K562 (cell line): ENCODE results near the gene VRK1. TPM values are rescaled to one million over a fixed set of nuclear protein-coding genes. Genes with fewer than 3 reads are reported as not detected.

Experiments used
- ATAC-seq: fragments of 200-7000 bp; cut with Tn5 transposase; 3 replicates; pipeline ENCODE4 v1.9.1; 2020; ENCODE audit warnings: moderate library complexity
- BruUV-seq: library from RNA; stranded (reverse); fragments of 400-500 nt; replicated peaks from 2 replicates; lab custom pipeline; 2021; lab: Mats Ljungman, UMichigan
- CTCF ChIA-PET: fragments of 300-600 bp; formaldehyde crosslinking; extraction: SDS; loops from one replicate; lab custom pipeline; 2021; ENCODE audit warnings: low intra/inter-chr PET ratio; lab: Yijun Ruan, JAX
- POLR2A ChIA-PET: fragments of 300-600, 350-650 bp; sonication (Branson Sonifier 250); formaldehyde crosslinking; extraction: SDS; loops from one replicate; lab custom pipeline; 2021; ENCODE audit warnings: antibody characterized with exemption, inconsistent platforms; lab: Yijun Ruan, JAX
- DNase-seq, 4 experiments: peaks; one replicate each; pipeline versions ENCODE4 v3.0.0 to v3.0.0-alpha.2; 2011 to 2018; ENCODE audit warnings: low spot score in 3 of 4, mixed read lengths in 3 of 4; ENCODE audit errors: extremely low read depth in 1 of 4
- FAIRE-seq: peaks from 2 replicates; lab custom pipeline; 2011; peaks lifted over from hg19 to GRCh38; lab: Jason Lieb, UNC
- H2AFZ ChIP-seq: 2 replicates; pipeline ENCODE4 v1.6.0; 2011; ENCODE audit warnings: low read depth, low read length, control low read depth, inconsistent platforms
- H3K27ac ChIP-seq: fragments of 200-600 bp; 3 replicates; pipeline ENCODE4 v1.8.0; 2011; ENCODE audit warnings: low read depth, mild to moderate bottlenecking, control low read depth, inconsistent platforms, low read length, moderate library complexity, mixed read lengths; ENCODE audit errors: extremely low read depth
- H3K27me3 ChIP-seq, 2 experiments: fragments of 300-600 bp in 1 of 2; 2 replicates in 1 of 2; 3 replicates in 1 of 2; pipeline versions ENCODE4 v1.6.0 to v1.8.0; 2011; ENCODE audit warnings: inconsistent platforms in 2 of 2, low read length in 2 of 2, mild to moderate bottlenecking in 1 of 2, mixed read lengths in 1 of 2, moderate library complexity in 1 of 2; ENCODE audit not compliant: control insufficient read depth in 2 of 2, insufficient read depth in 2 of 2
- H3K36me3 ChIP-seq: fragments of 300-600 bp; 3 replicates; pipeline ENCODE4 v1.8.0; 2011; ENCODE audit warnings: mild to moderate bottlenecking, low read length, inconsistent platforms; ENCODE audit not compliant: control insufficient read depth, insufficient read depth
- H3K4me1 ChIP-seq, 2 experiments: fragments of 200-600 bp in 1 of 2; replicated peaks in 1 of 2; 2 replicates in 1 of 2; 3 replicates in 1 of 2; pipeline versions ENCODE4 v1.5.1 to v1.8.0; 2011; ENCODE audit warnings: inconsistent platforms in 2 of 2, low read length in 2 of 2, mild to moderate bottlenecking in 1 of 2, mixed read lengths in 1 of 2, moderate library complexity in 1 of 2; ENCODE audit not compliant: control insufficient read depth in 2 of 2, insufficient read depth in 2 of 2
- H3K4me2 ChIP-seq: 2 replicates; pipeline ENCODE4 v1.6.1; 2011; ENCODE audit warnings: low read length, control low read depth, inconsistent platforms, mixed read lengths; ENCODE audit not compliant: insufficient read depth
- H3K4me3 ChIP-seq: fragments of 200-600 bp; sonication (generic), shearing (Covaris generic); 2 replicates; pipeline ENCODE4 v1.5.1; 2016; ENCODE audit warnings: control low read depth, inconsistent platforms
- H3K79me2 ChIP-seq: fragments of 200-600 bp; 3 replicates; pipeline ENCODE4 v1.8.0; 2011; ENCODE audit warnings: low read length, inconsistent platforms; ENCODE audit not compliant: control insufficient read depth, insufficient read depth
- H3K9ac ChIP-seq, 2 experiments: 2 replicates each; pipeline versions ENCODE4 v1.6.0 to v1.6.1; 2011; ENCODE audit warnings: low read depth in 2 of 2, low read length in 2 of 2, control low read depth in 1 of 2, inconsistent platforms in 1 of 2, mild to moderate bottlenecking in 1 of 2, mixed read lengths in 1 of 2; ENCODE audit not compliant: insufficient read depth in 1 of 2
- H3K9me1 ChIP-seq: one replicate; pipeline ENCODE4 v1.6.0; 2011; ENCODE audit warnings: inconsistent platforms, mild to moderate bottlenecking, low read length, moderate library complexity; ENCODE audit not compliant: control insufficient read depth, insufficient read depth
- H3K9me3 ChIP-seq: replicated peaks from 2 replicates; pipeline ENCODE4 v1.5.1; 2011; ENCODE audit warnings: low read depth, low read length, inconsistent platforms; ENCODE audit not compliant: control insufficient read depth, insufficient read depth
- H4K20me1 ChIP-seq: replicated peaks from 2 replicates; pipeline ENCODE4 v1.6.1; 2011; ENCODE audit warnings: low read length, inconsistent platforms, mixed read lengths; ENCODE audit not compliant: control insufficient read depth, insufficient read depth
- KDM5B ChIP-seq: fragments of 200-600 bp; sonication (generic); IDR thresholded peaks from 2 replicates; pipeline ENCODE4 v1.6.1; 2012; ENCODE audit warnings: low read depth, mild to moderate bottlenecking, moderate library complexity, low read length, control low read depth, inconsistent platforms; ENCODE audit not compliant: insufficient replicate concordance
- PHF8 ChIP-seq: fragments of 200-600 bp; sonication (generic); IDR thresholded peaks from 2 replicates; pipeline ENCODE4 v1.6.1; 2012; ENCODE audit warnings: mixed run types, mild to moderate bottlenecking, inconsistent platforms, low read length, moderate library complexity, borderline replicate concordance
- RFX7 ChIP-seq: fragments of 250-450 bp; sonication (Bioruptor Pico); IDR thresholded peaks from 2 replicates; pipeline ENCODE4 v1.5.1; 2021; ENCODE audit warnings: mild to moderate bottlenecking
- TAF7 ChIP-seq: fragments of 450-650 bp; IDR thresholded peaks from 2 replicates; pipeline ENCODE4 v1.6.1; 2016; ENCODE audit warnings: missing genetic modification characterization, missing compliant biosample characterization
- TEAD1 ChIP-seq, 2 experiments: fragments of 450-650 bp in 1 of 2; sonication (generic) in 1 of 2; formaldehyde crosslinking; IDR thresholded peaks; 2 replicates each; pipeline versions ENCODE4 v1.4.0 to v1.8.0; 2020 to 2022; ENCODE audit warnings: mild to moderate bottlenecking in 2 of 2, missing genetic modification reagents in 1 of 2
- ZNF584 ChIP-seq: fragments of 200-800 bp; sonication (Bioruptor generic); IDR thresholded peaks from 2 replicates; pipeline ENCODE4 v1.6.1; 2016; ENCODE audit warnings: low read depth, mild to moderate bottlenecking, missing genetic modification characterization, missing compliant biosample characterization
- ZNF778 ChIP-seq: fragments of 450-650 bp; formaldehyde crosslinking; IDR thresholded peaks from 2 replicates; pipeline ENCODE4 v1.4.0; 2020; ENCODE audit warnings: mild to moderate bottlenecking, moderate library complexity
- in situ Hi-C: fragments of 300-500 bp; cut with MboI; formaldehyde crosslinking; loops from 4 replicates; pipeline ENCODE4 v1.15.0; 2018; ENCODE audit warnings: inconsistent platforms, mixed read lengths
- intact Hi-C: fragments of 100-400 bp; cut with micrococcal nuclease; formaldehyde crosslinking; loops from 2 replicates; pipeline ENCODE4 v1.14.2; 2022
- polyA plus RNA-seq, 8 experiments: library from polyadenylated mRNA; depleted of rRNA in 4 of 8; stranded (reverse) in 5 of 8; unstranded in 3 of 8; fragments of >200 nt; fragmentation: Nextera tagmentation in 2 of 8; fragmentation: Illumina TruSeq in 1 of 8; extraction: Ambion mirVana in 2 of 8; extraction: Trizol in 1 of 8; gene quantifications; 2 replicates each; pipeline versions ENCODE4 v1.2.1 to v1.2.3, GENCODE V29; 2011 to 2014; ENCODE audit warnings: inconsistent platforms in 1 of 8, missing spikeins in 1 of 8
- total RNA-seq, 7 experiments: library from RNA; depleted of rRNA in 6 of 7; stranded (reverse); fragments of >200 nt in 6 of 7; fragmentation: Illumina TruSeq in 2 of 7; extraction: Trizol in 2 of 7; gene quantifications; 2 replicates each; pipeline versions ENCODE4 v1.2.1 to v1.2.3, GENCODE V29; 2011 to 2021; ENCODE audit warnings: low replicate concordance in 1 of 7
- TF ChIP-seq, protein P1 (sequence below): fragments of 450-650 bp; IDR thresholded peaks from 2 replicates; pipeline ENCODE4 v1.6.1; 2016
- TF ChIP-seq, protein P2 (sequence below): sonication (generic); formaldehyde crosslinking; IDR thresholded peaks from 2 replicates; pipeline ENCODE4 v1.8.0; 2023; ENCODE audit warnings: missing genetic modification reagents, mild to moderate bottlenecking, borderline replicate concordance

VRK1 gene
- total and polyA plus RNA-seq, 9 of the 15 experiments (the other 6 are each of a cell fraction or from before 2014, with no cell fraction given): 83.6 to 177 (median 116) TPM

DNA sequence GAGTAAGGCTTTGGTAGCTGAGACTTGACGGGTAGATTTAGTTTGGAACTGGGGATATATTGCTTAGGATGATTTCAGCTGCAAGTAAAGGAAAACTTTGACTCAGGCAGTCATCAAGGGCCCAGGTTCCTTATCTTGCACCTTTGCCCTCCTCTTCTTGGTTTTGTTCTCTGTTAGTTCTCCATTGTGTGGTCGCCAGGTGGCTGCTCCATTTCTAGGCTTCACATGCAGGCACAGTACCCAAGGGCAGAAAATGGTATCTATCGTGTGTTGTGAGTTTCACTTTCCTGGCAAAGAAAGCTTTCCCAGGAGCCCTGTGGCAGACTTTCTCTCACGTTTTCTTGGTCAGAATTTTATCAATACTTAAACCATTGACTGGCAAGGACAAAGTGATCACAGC lies 50.8 kb downstream of the VRK1 start (continued):
- TF ChIP-seq, protein P1, sequence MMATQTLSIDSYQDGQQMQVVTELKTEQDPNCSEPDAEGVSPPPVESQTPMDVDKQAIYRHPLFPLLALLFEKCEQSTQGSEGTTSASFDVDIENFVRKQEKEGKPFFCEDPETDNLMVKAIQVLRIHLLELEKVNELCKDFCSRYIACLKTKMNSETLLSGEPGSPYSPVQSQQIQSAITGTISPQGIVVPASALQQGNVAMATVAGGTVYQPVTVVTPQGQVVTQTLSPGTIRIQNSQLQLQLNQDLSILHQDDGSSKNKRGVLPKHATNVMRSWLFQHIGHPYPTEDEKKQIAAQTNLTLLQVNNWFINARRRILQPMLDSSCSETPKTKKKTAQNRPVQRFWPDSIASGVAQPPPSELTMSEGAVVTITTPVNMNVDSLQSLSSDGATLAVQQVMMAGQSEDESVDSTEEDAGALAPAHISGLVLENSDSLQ: no peak
- TF ChIP-seq ZNF778 (no peak), PHF8 (no peak), TEAD1 (CRISPR knock-in tag; IDR thresholded peaks at IDR 0.05) (no peak)
- TF ChIP-seq, all 486 proteins: peak for 0

DNA sequence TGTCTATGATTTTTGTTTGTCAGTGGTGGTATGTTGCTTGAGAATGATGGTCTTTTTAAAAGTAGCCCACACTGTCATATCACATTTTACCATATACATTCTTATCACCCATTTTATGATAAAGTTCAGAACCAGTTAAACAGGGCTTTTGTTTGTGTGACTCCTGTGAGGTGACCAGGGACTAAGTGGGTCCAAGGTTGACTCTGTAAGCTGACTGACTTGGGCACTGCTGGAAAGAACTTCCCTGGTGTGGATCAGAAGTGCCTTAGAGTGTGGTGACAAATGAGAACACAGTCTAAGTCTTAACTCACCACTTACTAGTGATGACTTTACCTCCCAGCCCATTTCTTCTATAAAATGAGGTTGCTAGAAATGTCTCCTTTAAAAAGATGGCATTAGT lies 52.6 kb downstream of the VRK1 start:
- CTCF ChIA-PET: no interaction called here
- H2AFZ ChIP-seq: no peak overlapping the region
- no peak for TF ChIP-seq KDM5B
- TF ChIP-seq RFX7 (CRISPR knock-in tag): no peak
- no peak for TF ChIP-seq ZNF584
- TF ChIP-seq, protein P2, sequence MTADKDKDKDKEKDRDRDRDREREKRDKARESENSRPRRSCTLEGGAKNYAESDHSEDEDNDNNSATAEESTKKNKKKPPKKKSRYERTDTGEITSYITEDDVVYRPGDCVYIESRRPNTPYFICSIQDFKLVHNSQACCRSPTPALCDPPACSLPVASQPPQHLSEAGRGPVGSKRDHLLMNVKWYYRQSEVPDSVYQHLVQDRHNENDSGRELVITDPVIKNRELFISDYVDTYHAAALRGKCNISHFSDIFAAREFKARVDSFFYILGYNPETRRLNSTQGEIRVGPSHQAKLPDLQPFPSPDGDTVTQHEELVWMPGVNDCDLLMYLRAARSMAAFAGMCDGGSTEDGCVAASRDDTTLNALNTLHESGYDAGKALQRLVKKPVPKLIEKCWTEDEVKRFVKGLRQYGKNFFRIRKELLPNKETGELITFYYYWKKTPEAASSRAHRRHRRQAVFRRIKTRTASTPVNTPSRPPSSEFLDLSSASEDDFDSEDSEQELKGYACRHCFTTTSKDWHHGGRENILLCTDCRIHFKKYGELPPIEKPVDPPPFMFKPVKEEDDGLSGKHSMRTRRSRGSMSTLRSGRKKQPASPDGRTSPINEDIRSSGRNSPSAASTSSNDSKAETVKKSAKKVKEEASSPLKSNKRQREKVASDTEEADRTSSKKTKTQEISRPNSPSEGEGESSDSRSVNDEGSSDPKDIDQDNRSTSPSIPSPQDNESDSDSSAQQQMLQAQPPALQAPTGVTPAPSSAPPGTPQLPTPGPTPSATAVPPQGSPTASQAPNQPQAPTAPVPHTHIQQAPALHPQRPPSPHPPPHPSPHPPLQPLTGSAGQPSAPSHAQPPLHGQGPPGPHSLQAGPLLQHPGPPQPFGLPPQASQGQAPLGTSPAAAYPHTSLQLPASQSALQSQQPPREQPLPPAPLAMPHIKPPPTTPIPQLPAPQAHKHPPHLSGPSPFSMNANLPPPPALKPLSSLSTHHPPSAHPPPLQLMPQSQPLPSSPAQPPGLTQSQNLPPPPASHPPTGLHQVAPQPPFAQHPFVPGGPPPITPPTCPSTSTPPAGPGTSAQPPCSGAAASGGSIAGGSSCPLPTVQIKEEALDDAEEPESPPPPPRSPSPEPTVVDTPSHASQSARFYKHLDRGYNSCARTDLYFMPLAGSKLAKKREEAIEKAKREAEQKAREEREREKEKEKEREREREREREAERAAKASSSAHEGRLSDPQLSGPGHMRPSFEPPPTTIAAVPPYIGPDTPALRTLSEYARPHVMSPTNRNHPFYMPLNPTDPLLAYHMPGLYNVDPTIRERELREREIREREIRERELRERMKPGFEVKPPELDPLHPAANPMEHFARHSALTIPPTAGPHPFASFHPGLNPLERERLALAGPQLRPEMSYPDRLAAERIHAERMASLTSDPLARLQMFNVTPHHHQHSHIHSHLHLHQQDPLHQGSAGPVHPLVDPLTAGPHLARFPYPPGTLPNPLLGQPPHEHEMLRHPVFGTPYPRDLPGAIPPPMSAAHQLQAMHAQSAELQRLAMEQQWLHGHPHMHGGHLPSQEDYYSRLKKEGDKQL (CRISPR knock-in tag): no peak
- TF ChIP-seq TAF7 (tag): no peak
- TF ChIP-seq, all 486 proteins: peak for 0
- DNase-seq: no peak
- Histone ChIP-seq H3K4me3 (no peak overlapping the region), H3K9me3 (no peaks in the 10 kb centered on the region), H3K9me1 (no peaks in the 10 kb centered on the region), H3K79me2 (peaks cover 22% of the 10 kb centered on the region), H3K9ac (no peak overlapping the region), H3K27ac (no peak overlapping the region), H3K4me1 (peaks cover 0 to 7% of the 10 kb centered on the region in 2 experiments; a peak in 1 of 5 replicates), H3K4me2 (no peak overlapping the region), H4K20me1 (no peaks in the 10 kb centered on the region), H3K36me3 (peaks cover 89% of the 10 kb centered on the region), H3K27me3 (no peaks in the 10 kb centered on the region)
- intact Hi-C loops (loop anchor here (5.0 to 10.0 kb wide), 2 partner anchors 87 to 285 kb away; no protein-coding TSS in a partner anchor), in situ Hi-C loops (no loop called here)
- POLR2A ChIA-PET: no interaction called here
- ATAC-seq: no peak
- BruUV-seq: no TSS peak
- FAIRE-seq: peak; percentile 48
